ENCODE results near the gene IRF9.

IRF9 gene

DNA sequence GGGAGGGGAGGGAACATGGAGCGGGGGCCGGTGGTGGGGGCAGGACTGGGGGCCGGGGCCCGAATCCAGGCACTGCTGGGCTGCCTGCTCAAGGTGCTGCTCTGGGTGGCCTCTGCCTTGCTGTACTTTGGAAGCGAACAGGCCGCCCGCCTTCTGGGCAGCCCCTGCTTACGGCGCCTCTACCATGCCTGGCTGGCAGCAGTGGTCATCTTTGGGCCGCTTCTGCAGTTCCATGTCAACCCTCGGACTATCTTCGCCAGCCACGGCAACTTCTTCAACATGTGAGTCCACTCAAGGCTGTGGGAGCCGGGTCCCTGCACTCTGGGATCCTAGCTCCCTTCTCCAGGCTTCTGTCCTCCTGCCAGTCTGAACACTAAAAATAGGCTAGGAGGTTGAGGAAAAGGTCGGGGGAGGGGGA, 29.5 kb upstream of the IRF9 start:
- TF ChIP-seq, protein P1, sequence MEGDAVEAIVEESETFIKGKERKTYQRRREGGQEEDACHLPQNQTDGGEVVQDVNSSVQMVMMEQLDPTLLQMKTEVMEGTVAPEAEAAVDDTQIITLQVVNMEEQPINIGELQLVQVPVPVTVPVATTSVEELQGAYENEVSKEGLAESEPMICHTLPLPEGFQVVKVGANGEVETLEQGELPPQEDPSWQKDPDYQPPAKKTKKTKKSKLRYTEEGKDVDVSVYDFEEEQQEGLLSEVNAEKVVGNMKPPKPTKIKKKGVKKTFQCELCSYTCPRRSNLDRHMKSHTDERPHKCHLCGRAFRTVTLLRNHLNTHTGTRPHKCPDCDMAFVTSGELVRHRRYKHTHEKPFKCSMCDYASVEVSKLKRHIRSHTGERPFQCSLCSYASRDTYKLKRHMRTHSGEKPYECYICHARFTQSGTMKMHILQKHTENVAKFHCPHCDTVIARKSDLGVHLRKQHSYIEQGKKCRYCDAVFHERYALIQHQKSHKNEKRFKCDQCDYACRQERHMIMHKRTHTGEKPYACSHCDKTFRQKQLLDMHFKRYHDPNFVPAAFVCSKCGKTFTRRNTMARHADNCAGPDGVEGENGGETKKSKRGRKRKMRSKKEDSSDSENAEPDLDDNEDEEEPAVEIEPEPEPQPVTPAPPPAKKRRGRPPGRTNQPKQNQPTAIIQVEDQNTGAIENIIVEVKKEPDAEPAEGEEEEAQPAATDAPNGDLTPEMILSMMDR (conservative IDR thresholded peaks at IDR 0.05; ENCODE audit: low read length) = no peak
- no peak for DNase-seq (ENCODE audit: low read depth)
- no peak overlapping the region for H3K4me3 ChIP-seq (ENCODE audit: low read length)

DNA sequence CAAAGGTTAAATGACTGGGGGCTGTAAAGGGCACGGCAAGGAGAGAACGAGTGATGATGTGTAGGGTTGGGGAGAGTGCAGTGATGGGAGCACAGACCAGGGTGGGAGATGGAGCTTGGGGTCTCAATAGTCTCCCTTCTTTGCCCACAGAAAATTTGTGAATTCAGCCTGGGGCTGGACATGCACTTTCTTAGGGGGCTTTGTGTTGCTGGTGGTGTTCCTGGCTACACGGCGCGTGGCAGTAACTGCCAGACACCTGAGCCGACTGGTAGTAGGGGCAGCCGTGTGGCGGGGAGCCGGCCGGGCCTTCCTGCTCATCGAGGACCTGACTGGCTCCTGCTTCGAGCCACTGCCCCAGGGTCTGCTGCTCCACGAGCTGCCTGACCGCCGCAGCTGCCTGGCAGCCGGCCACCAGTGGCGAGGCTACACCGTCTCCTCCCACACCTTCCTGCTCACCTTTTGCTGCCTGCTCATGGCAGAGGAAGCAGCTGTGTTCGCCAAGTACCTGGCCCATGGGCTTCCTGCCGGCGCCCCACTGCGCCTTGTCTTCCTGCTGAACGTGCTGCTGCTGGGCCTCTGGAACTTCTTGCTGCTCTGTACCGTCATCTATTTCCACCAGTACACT, 28.9 kb upstream of the IRF9 start:
- TF ChIP-seq, protein P1 (conservative IDR thresholded peaks at IDR 0.05; ENCODE audit: low read length) = no peak
- no peak for DNase-seq (ENCODE audit: low read depth)
- H3K4me3 ChIP-seq (ENCODE audit: low read length) = no peak overlapping the region

DNA sequence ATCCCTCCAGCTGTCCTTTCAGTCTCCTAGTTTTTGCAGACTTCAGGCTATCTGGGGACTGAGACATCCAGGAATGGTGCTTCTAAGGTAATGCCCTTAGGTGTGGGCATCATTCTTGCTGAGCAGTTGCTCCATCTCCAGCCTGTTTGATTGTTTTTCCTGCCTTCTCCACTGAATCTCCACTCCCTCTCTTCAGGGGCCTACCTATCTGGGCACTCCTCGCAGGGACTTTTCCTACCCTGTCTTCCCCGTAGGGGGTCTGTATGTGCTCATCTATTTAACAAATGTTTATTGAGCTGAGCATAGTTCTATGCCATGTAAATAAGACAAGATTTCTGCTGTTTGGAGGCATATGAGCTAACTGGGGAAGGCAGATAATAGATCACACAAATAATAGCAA, 28.1 kb upstream of the IRF9 start:
- DNase-seq (ENCODE audit: low read depth) = no peak
- TF ChIP-seq, protein P1 (conservative IDR thresholded peaks at IDR 0.05; ENCODE audit: low read length) = no peak
- H3K4me3 ChIP-seq (ENCODE audit: low read length) = no peak overlapping the region

DNA sequence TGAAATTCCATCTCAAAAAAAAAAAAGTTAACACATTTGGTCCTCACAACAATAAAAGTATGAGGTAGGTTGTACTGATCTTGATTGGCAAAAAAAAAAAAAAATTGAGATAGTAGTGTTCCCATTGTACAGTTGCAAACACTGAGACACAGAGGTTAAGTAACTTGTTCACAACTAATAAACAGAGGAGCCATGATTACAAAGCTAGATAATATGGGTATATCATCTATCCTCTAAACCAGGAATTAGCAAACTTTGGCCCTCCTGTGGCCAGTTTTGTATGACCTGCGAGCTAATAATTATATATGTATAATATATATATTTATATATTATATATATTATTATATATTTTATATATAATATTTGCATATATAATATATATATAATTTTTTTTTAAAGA, 27.3 kb upstream of the IRF9 start:
- no peak for DNase-seq (ENCODE audit: low read depth)
- TF ChIP-seq, protein P1 (conservative IDR thresholded peaks at IDR 0.05; ENCODE audit: low read length) = no peak
- H3K4me3 ChIP-seq (ENCODE audit: low read length) = no peak overlapping the region

DNA sequence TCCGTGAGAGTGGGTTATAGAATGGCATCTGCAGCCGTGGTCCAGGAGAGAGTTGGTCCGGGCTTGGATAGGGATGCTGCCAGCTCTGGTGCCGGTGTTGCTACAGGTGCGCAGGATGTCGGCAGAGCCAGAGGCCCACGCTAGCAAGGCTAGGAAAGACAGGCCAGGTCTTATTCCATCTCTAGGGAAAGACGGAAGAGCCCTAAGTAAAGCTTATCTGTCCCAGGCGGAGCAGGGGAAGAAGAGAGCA, 25.6 kb upstream of the IRF9 start:
- no peak for DNase-seq (ENCODE audit: low read depth)
- TF ChIP-seq, protein P1 (conservative IDR thresholded peaks at IDR 0.05; ENCODE audit: low read length) = no peak

DNA sequence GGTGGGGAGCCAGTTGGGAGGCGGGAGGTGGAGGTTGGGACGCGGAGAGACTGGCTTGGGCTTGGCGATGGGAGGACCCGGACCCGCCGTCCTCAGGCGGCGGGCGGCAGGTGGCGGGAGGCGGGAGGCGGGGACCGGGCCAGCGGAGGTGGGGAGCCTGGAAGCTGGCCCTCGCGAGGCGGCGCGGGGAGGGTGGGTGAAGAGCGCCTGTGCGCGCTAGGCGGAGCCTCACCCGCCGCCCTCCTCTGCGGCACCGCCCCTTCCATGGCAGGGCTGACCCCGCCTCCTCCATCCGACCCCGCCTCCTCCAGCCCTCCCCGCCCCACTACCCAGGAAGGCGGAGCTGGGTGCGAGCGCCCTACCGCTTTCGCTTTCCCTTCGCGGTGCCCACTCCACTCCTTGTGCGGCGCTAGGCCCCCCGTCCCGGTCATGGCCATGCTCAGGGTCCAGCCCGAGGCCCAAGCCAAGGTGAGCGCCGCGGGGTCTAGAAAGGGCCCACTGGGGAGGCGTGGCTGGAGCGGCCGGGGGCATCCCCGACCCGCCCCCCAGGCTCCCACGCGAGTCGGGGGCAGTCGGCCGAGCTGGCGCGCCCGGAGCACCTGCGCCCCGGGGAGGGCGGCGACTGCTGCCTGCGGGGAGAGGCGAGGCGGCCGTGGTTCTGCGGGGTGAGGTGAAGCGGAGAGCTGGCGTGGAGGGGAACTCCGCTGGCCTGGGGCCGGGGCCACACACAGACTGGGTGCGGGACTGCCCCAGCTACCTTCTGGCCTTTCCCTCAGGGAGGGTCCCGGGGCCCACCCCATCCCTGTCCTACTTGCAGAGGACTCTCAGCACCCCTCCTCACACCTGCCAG, 25.0 kb upstream of the IRF9 start, which contains the start of gene PSME1:
Gene PSME1 (plus strand): TSS at position 361 of the 850 bp plus-strand sequence. CDS start 69 bp downstream, at position 430.
- TF ChIP-seq, protein P1 (conservative IDR thresholded peaks at IDR 0.05; ENCODE audit: low read length) = no peak
- DNase-seq (ENCODE audit: low read depth) = peak; percentile 80
- H3K4me3 ChIP-seq (ENCODE audit: low read length) = peak within 1 kb of the TSS; percentile 79

More for the DNA sequence above, 25.6 kb upstream of the IRF9 start:
- H3K4me3 ChIP-seq (ENCODE audit: low read length) = peak overlapping the region; percentile 79
